ENCODE results near the gene ARL8B. TPM values are rescaled to one million over a fixed set of nuclear protein-coding genes. Genes with fewer than 3 reads are reported as not detected.
"Not testable (repeated sequence)": the region's sequence is repeated elsewhere in the genome, so short reads cannot be mapped to it uniquely, and the experiment has no call there.

Gene ARL8B
- polyA plus RNA-seq, 1 of the 3 experiments (the other 2 are of a cell fraction): 21.9 TPM

GRCh38 chr3:5110337-5110736 lies 11.8 kb upstream of the ARL8B start:
- no peak overlapping the region for H2AFZ ChIP-seq (ENCODE audit: low read depth)
- H3K9me3 ChIP-seq: no peaks in the 10 kb centered on the region
- no peak overlapping the region for H3K9ac ChIP-seq
- H3F3A ChIP-seq (replicated peaks; ENCODE audit: insufficient read depth): no peaks in the 10 kb centered on the region
- no peak for DNase-seq
- H4K20me1 ChIP-seq (ENCODE audit: insufficient read depth): no peaks in the 10 kb centered on the region
- no peaks in the 10 kb centered on the region for H3K27me3 ChIP-seq (ENCODE audit: insufficient read depth)
- H3K9me2 ChIP-seq: no peaks in the 10 kb centered on the region
- H3K79me2 ChIP-seq (ENCODE audit: insufficient read depth): no peaks in the 10 kb centered on the region
- no peak overlapping the region for H3K27ac ChIP-seq (ENCODE audit: low read depth in 2 of 2, low read length in 1 of 2)
- H3K36me3 ChIP-seq (replicated peaks in 1 of 2; ENCODE audit: control insufficient read depth in 1 of 2, insufficient read depth in 2 of 2, low read length in 1 of 2): no peaks in the 10 kb centered on the region
- ChIA-PET CTCF (interaction anchor here (2.3 kb wide), 1 partner anchor 12 kb away, joined by 8 read pairs; the partner anchor contains the start of gene ARL8B), POLR2A (no interaction called here)
- WGBS (ENCODE audit: low lambda C conversion rate): 16% methylated on average over 3 of the region's 3 CpGs
- TF ChIP-seq RAD21 (IDR thresholded peaks at IDR 0.05; ENCODE audit: low read length) (no peak), NFIC (IDR thresholded peaks at IDR 0.05; ENCODE audit: borderline replicate concordance) (no peak), JUND (IDR thresholded peaks at IDR 0.05) (no peak), FOSL2 (IDR thresholded peaks at IDR 0.05; ENCODE audit: borderline replicate concordance, low read depth) (no peak), YY1 (IDR thresholded peaks at IDR 0.05; ENCODE audit: low read depth) (no peak), POLR2AphosphoS5 (IDR thresholded peaks at IDR 0.05; ENCODE audit: low read depth, low read length) (no peak), MEF2A (IDR thresholded peaks at IDR 0.05; ENCODE audit: borderline replicate concordance, low read depth) (no peak), TCF12 (IDR thresholded peaks at IDR 0.05) (no peak), EZH2phosphoT487 (IDR thresholded peaks at IDR 0.05; ENCODE audit: borderline replicate concordance, low read depth) (no peak)
- H3K4me3 ChIP-seq (ENCODE audit: low read depth in 2 of 2, low read length in 1 of 2): no peak overlapping the region
- H3K4me2 ChIP-seq: no peak overlapping the region
- H3K4me1 ChIP-seq (ENCODE audit: control insufficient read depth in 1 of 2, insufficient read depth in 2 of 2, low read depth in 1 of 2, low read length in 1 of 2): no peaks in the 10 kb centered on the region

GRCh38 chr3:5112043-5112442 lies 10.0 kb upstream of the ARL8B start:
- CTCF ChIA-PET: interaction anchor here (1.3 to 2.3 kb wide), 2 partner anchors 10 to 17 kb away, joined by 3 to 8 read pairs; partner anchors contain the start of gene ARL8B
- TF ChIP-seq FOXM1 (IDR thresholded peaks at IDR 0.05; ENCODE audit: low read depth) (no peak), GATA2 (CRISPR knock-in tag; IDR thresholded peaks at IDR 0.05) (no peak), SIN3A (IDR thresholded peaks at IDR 0.05; ENCODE audit: borderline replicate concordance, low read depth, low read length) (no peak), TCF12 (IDR thresholded peaks at IDR 0.05) (no peak), IRF3 (IDR thresholded peaks at IDR 0.05; ENCODE audit: low read depth, low read length) (no peak), TAF1 (IDR thresholded peaks at IDR 0.05; ENCODE audit: borderline replicate concordance, low read depth, low read length) (no peak), USF1 (IDR thresholded peaks at IDR 0.05; ENCODE audit: borderline replicate concordance, low read depth) (no peak), RFX5 (IDR thresholded peaks at IDR 0.05; ENCODE audit: low read length) (no peak)
- TF ChIP-seq, protein P1, sequence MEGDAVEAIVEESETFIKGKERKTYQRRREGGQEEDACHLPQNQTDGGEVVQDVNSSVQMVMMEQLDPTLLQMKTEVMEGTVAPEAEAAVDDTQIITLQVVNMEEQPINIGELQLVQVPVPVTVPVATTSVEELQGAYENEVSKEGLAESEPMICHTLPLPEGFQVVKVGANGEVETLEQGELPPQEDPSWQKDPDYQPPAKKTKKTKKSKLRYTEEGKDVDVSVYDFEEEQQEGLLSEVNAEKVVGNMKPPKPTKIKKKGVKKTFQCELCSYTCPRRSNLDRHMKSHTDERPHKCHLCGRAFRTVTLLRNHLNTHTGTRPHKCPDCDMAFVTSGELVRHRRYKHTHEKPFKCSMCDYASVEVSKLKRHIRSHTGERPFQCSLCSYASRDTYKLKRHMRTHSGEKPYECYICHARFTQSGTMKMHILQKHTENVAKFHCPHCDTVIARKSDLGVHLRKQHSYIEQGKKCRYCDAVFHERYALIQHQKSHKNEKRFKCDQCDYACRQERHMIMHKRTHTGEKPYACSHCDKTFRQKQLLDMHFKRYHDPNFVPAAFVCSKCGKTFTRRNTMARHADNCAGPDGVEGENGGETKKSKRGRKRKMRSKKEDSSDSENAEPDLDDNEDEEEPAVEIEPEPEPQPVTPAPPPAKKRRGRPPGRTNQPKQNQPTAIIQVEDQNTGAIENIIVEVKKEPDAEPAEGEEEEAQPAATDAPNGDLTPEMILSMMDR (IDR thresholded peaks at IDR 0.05): no peak
- TF ChIP-seq, protein P2, sequence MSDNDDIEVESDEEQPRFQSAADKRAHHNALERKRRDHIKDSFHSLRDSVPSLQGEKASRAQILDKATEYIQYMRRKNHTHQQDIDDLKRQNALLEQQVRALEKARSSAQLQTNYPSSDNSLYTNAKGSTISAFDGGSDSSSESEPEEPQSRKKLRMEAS (IDR thresholded peaks at IDR 0.05; ENCODE audit: low read depth): no peak
- Histone ChIP-seq H3K27ac (ENCODE audit: low read depth in 2 of 2, low read length in 1 of 2) (no peak overlapping the region), H3K9me2 (no peaks in the 10 kb centered on the region), H3K4me1 (ENCODE audit: control insufficient read depth in 1 of 2, insufficient read depth in 2 of 2, low read depth in 1 of 2, low read length in 1 of 2) (no peaks in the 10 kb centered on the region), H3K79me2 (ENCODE audit: insufficient read depth) (no peaks in the 10 kb centered on the region), H3K27me3 (ENCODE audit: insufficient read depth) (no peaks in the 10 kb centered on the region), H2AFZ (ENCODE audit: low read depth) (no peak overlapping the region), H3F3A (replicated peaks; ENCODE audit: insufficient read depth) (no peaks in the 10 kb centered on the region), H3K9me3 (no peaks in the 10 kb centered on the region), H3K4me3 (ENCODE audit: low read depth in 2 of 2, low read length in 1 of 2) (no peak overlapping the region), H3K36me3 (replicated peaks in 1 of 2; ENCODE audit: control insufficient read depth in 1 of 2, insufficient read depth in 2 of 2, low read length in 1 of 2) (no peaks in the 10 kb centered on the region), H3K4me2 (no peak overlapping the region), H4K20me1 (ENCODE audit: insufficient read depth) (no peaks in the 10 kb centered on the region), H3K9ac (no peak overlapping the region)
- DNase-seq: no peak
- POLR2A ChIA-PET: no interaction called here
- WGBS (ENCODE audit: low lambda C conversion rate): 55% methylated on average over 2 of the region's 2 CpGs

DNA sequence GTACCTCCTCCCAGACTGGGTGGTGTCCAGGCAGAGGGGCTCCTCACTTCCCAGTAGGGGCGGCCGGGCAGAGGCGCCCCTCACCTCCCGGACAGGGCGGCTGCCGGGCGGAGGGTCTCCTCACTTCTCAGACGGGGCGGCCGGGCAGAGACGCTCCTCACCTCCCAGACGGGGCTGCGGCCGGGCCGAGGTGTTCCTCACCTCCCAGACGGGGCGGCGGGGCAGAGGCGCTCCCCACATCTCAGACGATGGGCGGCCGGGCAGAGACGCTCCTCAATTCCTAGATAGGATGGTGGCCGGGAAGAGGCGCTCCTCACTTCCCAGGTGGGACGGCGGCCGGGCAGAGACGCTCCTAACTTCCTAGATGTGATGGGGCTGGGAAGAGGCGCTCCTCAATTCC lies 8.4 kb upstream of the ARL8B start:
- H3F3A ChIP-seq (replicated peaks; ENCODE audit: insufficient read depth); H3K4me2 ChIP-seq; POLR2A ChIA-PET; H3K9me3 ChIP-seq; H3K9me2 ChIP-seq; CTCF ChIA-PET; H3K9ac ChIP-seq; H3K79me2 ChIP-seq (ENCODE audit: insufficient read depth); H3K36me3 ChIP-seq (replicated peaks in 1 of 2; ENCODE audit: control insufficient read depth in 1 of 2, insufficient read depth in 2 of 2, low read length in 1 of 2); H3K27ac ChIP-seq (ENCODE audit: low read depth in 2 of 2, low read length in 1 of 2); DNase-seq; H3K4me1 ChIP-seq (ENCODE audit: control insufficient read depth in 1 of 2, insufficient read depth in 2 of 2, low read depth in 1 of 2, low read length in 1 of 2); H2AFZ ChIP-seq (ENCODE audit: low read depth); H4K20me1 ChIP-seq (ENCODE audit: insufficient read depth); H3K27me3 ChIP-seq (ENCODE audit: insufficient read depth); H3K4me3 ChIP-seq (ENCODE audit: low read depth in 2 of 2, low read length in 1 of 2): not testable (repeated sequence)
- WGBS (ENCODE audit: low lambda C conversion rate): 79% methylated on average over 22 of the region's 30 CpGs
